H1 (cell line): Measurements from ENCODE around the gene DET1. TPM values are rescaled to one million over a fixed set of nuclear protein-coding genes. Genes with fewer than 3 reads are reported as not detected.

ENCODE experiments used
- CTCF ChIA-PET: fragments of 300-600 bp; sonication (Branson Sonifier 250); formaldehyde crosslinking; loops from one replicate; lab custom pipeline; 2021; ENCODE audit not compliant: partially characterized antibody; lab: Charles Lee
- POLR2A ChIA-PET: fragments of 300-600 bp; sonication (Branson Sonifier 250); formaldehyde crosslinking; loops from one replicate; lab custom pipeline; 2021; ENCODE audit warnings: inconsistent platforms; ENCODE audit not compliant: partially characterized antibody; lab: Charles Lee
- DNase-seq, 2 experiments: peaks; one replicate each; pipeline versions ENCODE4 v3.0.0 to v3.0.0-alpha.2; 2010 to 2022; ENCODE audit warnings: low spot score in 2 of 2, low read depth in 1 of 2, mixed read lengths in 1 of 2
- FAIRE-seq: peaks from 2 replicates; lab custom pipeline; 2011; peaks lifted over from hg19 to GRCh38; lab: Jason Lieb, UNC
- H2AFZ ChIP-seq: 2 replicates; pipeline ENCODE4 v1.8.1; 2012; ENCODE audit warnings: low read length, inconsistent platforms
- H2AK5ac ChIP-seq: 2 replicates; pipeline ENCODE4 v1.6.1; 2013; ENCODE audit warnings: low read depth, low read length
- H2BK120ac ChIP-seq: replicated peaks from 2 replicates; pipeline ENCODE3; 2013; ENCODE audit warnings: low read depth, low read length, inconsistent platforms
- H2BK12ac ChIP-seq: 2 replicates; pipeline ENCODE4 v1.6.1; 2013; ENCODE audit warnings: low read depth, low read length
- H2BK15ac ChIP-seq: 2 replicates; pipeline ENCODE4 v1.6.1; 2013; ENCODE audit warnings: low read length
- H2BK20ac ChIP-seq: 2 replicates; pipeline ENCODE4 v1.6.1; 2013; ENCODE audit warnings: low read length
- H2BK5ac ChIP-seq: 2 replicates; pipeline ENCODE4 v1.6.1; 2013; ENCODE audit warnings: low read depth, low read length
- H3K14ac ChIP-seq: 2 replicates; pipeline ENCODE4 v1.6.1; 2013; ENCODE audit warnings: inconsistent platforms; ENCODE audit not compliant: insufficient read length
- H3K18ac ChIP-seq: 2 replicates; pipeline ENCODE4 v1.6.1; 2013; ENCODE audit warnings: low read length; ENCODE audit errors: extremely low read depth
- H3K23ac ChIP-seq: 2 replicates; pipeline ENCODE4 v1.6.1; 2013; ENCODE audit warnings: inconsistent platforms; ENCODE audit not compliant: insufficient read length
- H3K23me2 ChIP-seq: 2 replicates; pipeline ENCODE4 v1.6.1; 2013; ENCODE audit warnings: low read depth, low read length
- H3K27ac ChIP-seq: 2 replicates; pipeline ENCODE4 v1.6.1; 2011; ENCODE audit warnings: low read depth, low read length, inconsistent platforms
- H3K27me3 ChIP-seq, 4 experiments: replicated peaks in 1 of 4; 1 replicate in 1 of 4; 2 replicates in 3 of 4; pipeline versions ENCODE4 v1.6.1 to v1.8.1; 2011 to 2013; ENCODE audit warnings: low read length in 3 of 4, mild to moderate bottlenecking in 3 of 4, inconsistent platforms in 2 of 4, mixed read lengths in 2 of 4, moderate library complexity in 1 of 4; ENCODE audit not compliant: control insufficient read depth in 3 of 4, insufficient read depth in 3 of 4; ENCODE audit errors: extremely low read depth in 1 of 4
- H3K36me3 ChIP-seq, 4 experiments: 2 replicates each; pipeline versions ENCODE4 v1.6.1 to v1.8.1; 2011 to 2013; ENCODE audit warnings: mild to moderate bottlenecking in 4 of 4, low read length in 3 of 4, moderate library complexity in 2 of 4, control low read depth in 1 of 4, inconsistent platforms in 1 of 4; ENCODE audit not compliant: insufficient read depth in 4 of 4, control insufficient read depth in 2 of 4
- H3K4ac ChIP-seq: replicated peaks from 2 replicates; pipeline ENCODE3; 2013; ENCODE audit warnings: low read length, low read depth, mixed read lengths, inconsistent platforms; ENCODE audit not compliant: insufficient read length
- H3K4me1 ChIP-seq, 4 experiments: replicated peaks in 1 of 4; 1 replicate in 1 of 4; 2 replicates in 3 of 4; pipeline versions ENCODE4 v1.6.1 to v1.8.1; 2011 to 2013; ENCODE audit warnings: low read length in 3 of 4, inconsistent platforms in 2 of 4, mixed read lengths in 1 of 4; ENCODE audit not compliant: insufficient read depth in 4 of 4, control insufficient read depth in 3 of 4
- H3K4me2 ChIP-seq, 2 experiments: 2 replicates each; pipeline versions ENCODE4 v1.6.1 to v1.8.1; 2011 to 2013; ENCODE audit warnings: low read depth in 2 of 2, low read length in 2 of 2, control low read depth in 1 of 2, inconsistent platforms in 1 of 2, mild to moderate bottlenecking in 1 of 2; ENCODE audit not compliant: insufficient read depth in 1 of 2
- H3K4me3 ChIP-seq, 4 experiments: fragments of 200-600, 300-600 bp in 1 of 4; sonication (generic), shearing (Covaris generic), sonication (Bioruptor Twin) in 1 of 4; 2 replicates each; pipeline versions ENCODE4 v1.5.1 to v1.8.1; 2011 to 2016; ENCODE audit warnings: low read length in 4 of 4, low read depth in 3 of 4, control low read depth in 2 of 4, inconsistent platforms in 2 of 4, mild to moderate bottlenecking in 2 of 4, mixed read lengths in 1 of 4, moderate library complexity in 1 of 4; ENCODE audit not compliant: insufficient read depth in 2 of 4; ENCODE audit errors: extremely low read depth in 1 of 4
- H3K56ac ChIP-seq: replicated peaks from 2 replicates; pipeline ENCODE3; 2013; ENCODE audit warnings: low read depth, mild to moderate bottlenecking, mixed read lengths, low read length, inconsistent platforms; ENCODE audit not compliant: insufficient read length
- H3K79me1 ChIP-seq: 2 replicates; pipeline ENCODE4 v1.6.1; 2013; ENCODE audit warnings: low read depth, low read length, control low read depth
- H3K79me2 ChIP-seq, 2 experiments: 2 replicates each; pipeline versions ENCODE4 v1.6.1 to v1.8.1; 2012 to 2013; ENCODE audit warnings: low read length in 2 of 2, mild to moderate bottlenecking in 2 of 2, inconsistent platforms in 1 of 2; ENCODE audit not compliant: insufficient read depth in 2 of 2, control insufficient read depth in 1 of 2
- H3K9ac ChIP-seq, 4 experiments: replicated peaks in 1 of 4; 1 replicate in 1 of 4; 2 replicates in 3 of 4; pipeline versions ENCODE4 v1.6.1 to v1.8.1; 2011 to 2013; ENCODE audit warnings: low read depth in 3 of 4, low read length in 3 of 4, control low read depth in 2 of 4, mild to moderate bottlenecking in 2 of 4, moderate library complexity in 2 of 4, inconsistent platforms in 1 of 4; ENCODE audit errors: extremely low read depth in 1 of 4
- H3K9me3 ChIP-seq, 2 experiments: 2 replicates each; pipeline versions ENCODE4 v1.6.1 to v1.8.1; 2012 to 2013; ENCODE audit warnings: mild to moderate bottlenecking in 2 of 2, moderate library complexity in 2 of 2, control low read depth in 1 of 2, inconsistent platforms in 1 of 2, low read depth in 1 of 2, low read length in 1 of 2, mixed read lengths in 1 of 2; ENCODE audit not compliant: insufficient read depth in 2 of 2
- H4K20me1 ChIP-seq, 2 experiments: replicated peaks in 1 of 2; 2 replicates each; pipeline versions ENCODE3 to v1.8.1; 2011 to 2013; ENCODE audit warnings: inconsistent platforms in 2 of 2, low read length in 2 of 2, mild to moderate bottlenecking in 1 of 2; ENCODE audit not compliant: insufficient read depth in 2 of 2, control insufficient read depth in 1 of 2
- H4K5ac ChIP-seq: 2 replicates; pipeline ENCODE4 v1.6.1; 2013; ENCODE audit warnings: low read length, low read depth, mixed read lengths, inconsistent platforms; ENCODE audit not compliant: insufficient read length
- H4K8ac ChIP-seq: 2 replicates; pipeline ENCODE4 v1.8.0; 2013; ENCODE audit warnings: mild to moderate bottlenecking, moderate library complexity, low read length, inconsistent platforms; ENCODE audit not compliant: insufficient read depth; ENCODE audit errors: extremely low read depth
- H4K91ac ChIP-seq: replicated peaks from 2 replicates; pipeline ENCODE3; 2013; ENCODE audit warnings: low read length, mixed read lengths, inconsistent platforms; ENCODE audit not compliant: insufficient read length
- BRCA1 ChIP-seq: IDR thresholded peaks from 2 replicates; pipeline ENCODE4 v1.6.1; 2012; ENCODE audit warnings: low read depth, low read length, improper control_type of control experiment
- EGR1 ChIP-seq: IDR thresholded peaks from 2 replicates; pipeline ENCODE4 v1.6.1; 2011; ENCODE audit warnings: low read depth, low read length, borderline replicate concordance
- GABPA ChIP-seq: IDR thresholded peaks from 2 replicates; pipeline ENCODE4 v1.6.1; 2011; ENCODE audit warnings: mild to moderate bottlenecking, low read length, moderate library complexity, borderline replicate concordance; ENCODE audit not compliant: insufficient read depth
- JUND ChIP-seq: IDR thresholded peaks from 2 replicates; pipeline ENCODE4 v1.6.1; 2011; ENCODE audit warnings: mild to moderate bottlenecking, improper control_type of control experiment, low read length
- RBBP5 ChIP-seq: IDR thresholded peaks from 2 replicates; pipeline ENCODE4 v1.7.1; 2012; ENCODE audit warnings: low read depth, mild to moderate bottlenecking, inconsistent platforms, low read length, moderate library complexity, borderline replicate concordance
- SRF ChIP-seq: IDR thresholded peaks from 2 replicates; pipeline ENCODE4 v1.6.1; 2011; ENCODE audit warnings: mild to moderate bottlenecking, low read depth, low read length, moderate library complexity
- TEAD4 ChIP-seq: IDR thresholded peaks from 2 replicates; pipeline ENCODE4 v1.6.1; 2012; ENCODE audit warnings: low read depth, low read length, inconsistent platforms, mixed read lengths
- ZNF274 ChIP-seq: IDR thresholded peaks from 2 replicates; pipeline ENCODE4 v1.7.0; 2012; ENCODE audit warnings: low read length, borderline replicate concordance; ENCODE audit errors: extremely low read depth
- WGBS, 2 experiments: shearing (Covaris generic) in 1 of 2; methylation state at CpG; one replicate each; pipeline versions ENCODE4 v1.1.6 to v1.1.7; 2013 to 2015; ENCODE audit warnings: low lambda C conversion rate in 2 of 2, mixed read lengths in 2 of 2, inconsistent platforms in 1 of 2, low coverage in 1 of 2, missing lambda C conversion rate in 1 of 2; ENCODE audit not compliant: insufficient replicate concordance in 2 of 2, insufficient coverage in 1 of 2, insufficient read length in 1 of 2; ENCODE audit errors: extremely low coverage in 1 of 2, missing lambda C conversion rate in 1 of 2; 5-methylcytosine and 5-hydroxymethylcytosine counted together
- polyA plus RNA-seq, 7 experiments: library from polyadenylated mRNA; depleted of rRNA in 3 of 7; stranded (reverse) in 5 of 7; unstranded in 2 of 7; fragments of >200 nt in 5 of 7; fragments of 200-250 nt in 2 of 7; gene quantifications; 1 replicate in 5 of 7; 2 replicates in 1 of 7; 4 replicates in 1 of 7; pipeline versions ENCODE4 v1.2.1 to v1.2.3, GENCODE V29; 2011 to 2013; ENCODE audit warnings: missing spikeins in 2 of 7, mixed read lengths in 2 of 7
- total RNA-seq: library from RNA; stranded (reverse); fragmentation: NEBNext Ultra II Directional; extraction: Animal tissue kit (Norgen Biotek cat#: 25700); gene quantifications from 2 replicates; pipeline ENCODE4 v1.2.1, GENCODE V29; 2021
- TF ChIP-seq, protein P1 (sequence below): IDR thresholded peaks from 2 replicates; pipeline ENCODE4 v1.6.1; 2012; ENCODE audit warnings: inconsistent platforms

DET1 gene
- total and polyA plus RNA-seq, 2 of the 8 experiments (the other 6 are each of a cell fraction or from before 2014, with no cell fraction given) = 5.4 to 8.5 TPM

DNA sequence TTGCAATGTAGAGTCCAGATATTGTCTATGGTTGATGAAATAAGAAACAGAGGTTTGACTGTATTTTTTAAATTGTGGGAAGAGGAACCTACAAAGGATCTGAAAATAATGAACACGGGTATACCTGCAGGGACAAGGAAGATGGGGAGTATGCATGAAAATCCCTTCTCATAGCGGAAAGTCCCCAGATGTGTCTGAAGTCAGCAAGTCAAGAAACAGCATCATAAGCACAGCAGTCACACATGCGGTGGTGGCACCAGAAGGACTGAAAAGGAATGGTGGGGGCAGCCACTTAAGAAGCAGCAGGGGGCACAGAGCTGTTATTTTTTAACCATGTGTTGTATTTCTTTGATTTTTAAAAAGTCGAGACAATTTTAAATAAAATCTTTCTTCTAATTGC is 74.3 kb downstream of the DET1 start:
- Histone ChIP-seq H2BK120ac (no peak overlapping the region), H3K4me1 (no peaks in the 10 kb centered on the region; a peak in 1 of 7 replicates)
- TF ChIP-seq GABPA (no peak), JUND (no peak), TEAD4 (no peak), EGR1 (no peak), SRF (no peak), RBBP5 (no peak), BRCA1 (no peak), ZNF274 (no peak)
- TF ChIP-seq, protein P1, sequence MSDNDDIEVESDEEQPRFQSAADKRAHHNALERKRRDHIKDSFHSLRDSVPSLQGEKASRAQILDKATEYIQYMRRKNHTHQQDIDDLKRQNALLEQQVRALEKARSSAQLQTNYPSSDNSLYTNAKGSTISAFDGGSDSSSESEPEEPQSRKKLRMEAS = no peak
- TF ChIP-seq, all 59 proteins: peak for 0
- H3K4me2 ChIP-seq = no peak overlapping the region
- H3K27me3 ChIP-seq = no peaks in the 10 kb centered on the region
- no peak overlapping the region for H3K27ac ChIP-seq
- no peak overlapping the region for H2BK12ac ChIP-seq
- no peak overlapping the region for H4K8ac ChIP-seq
- H3K9ac ChIP-seq = no peak overlapping the region
- no peak overlapping the region for H2BK5ac ChIP-seq
- no peak overlapping the region for H3K23ac ChIP-seq
- H3K56ac ChIP-seq = no peak overlapping the region
- H3K18ac ChIP-seq = no peak overlapping the region
- ChIA-PET POLR2A (no interaction called here), CTCF (interaction anchor here (1.9 to 3.4 kb wide), 3 partner anchors 7 to 17 kb away, joined by 7 to 14 read pairs (median 13); no protein-coding TSS in a partner anchor)
- no peak overlapping the region for H2BK15ac ChIP-seq
- H2AFZ ChIP-seq = no peak overlapping the region
- H3K14ac ChIP-seq = no peak overlapping the region
- H4K5ac ChIP-seq = no peak overlapping the region
- FAIRE-seq (no peak), DNase-seq (no peak)
- no peak overlapping the region for H3K4me3 ChIP-seq
- H3K79me1 ChIP-seq = no peaks in the 10 kb centered on the region
- no peak overlapping the region for H3K4ac ChIP-seq
- no peak overlapping the region for H2BK20ac ChIP-seq
- H3K36me3 ChIP-seq = peaks cover 0 to 13% (median 12%) of the 10 kb centered on the region in 4 experiments; a peak in 6 of 8 replicates
- WGBS, 2 experiments = 87% methylated on average over 4 of the region's 4 CpGs; no CpG with 5 or more reads in 1 of the 2 experiments
- H3K9me3 ChIP-seq = no peaks in the 10 kb centered on the region
- H4K20me1 ChIP-seq = peaks cover 2 to 8% of the 10 kb centered on the region in 2 experiments
- no peak overlapping the region for H4K91ac ChIP-seq
- H3K23me2 ChIP-seq = peaks cover 2% of the 10 kb centered on the region; the same call in 1 of the 2 replicates
- peaks cover 0 to 7% of the 10 kb centered on the region in 2 experiments; a peak in 1 of 4 replicates for H3K79me2 ChIP-seq
- H2AK5ac ChIP-seq = no peak overlapping the region
